ENCODE data around the gene ERP27. TPM values are rescaled to one million over a fixed set of nuclear protein-coding genes. Genes with fewer than 3 reads are reported as not detected.

The ERP27 gene
- total RNA-seq, 1 experiment from 2014 or later = 0.98 TPM

DNA sequence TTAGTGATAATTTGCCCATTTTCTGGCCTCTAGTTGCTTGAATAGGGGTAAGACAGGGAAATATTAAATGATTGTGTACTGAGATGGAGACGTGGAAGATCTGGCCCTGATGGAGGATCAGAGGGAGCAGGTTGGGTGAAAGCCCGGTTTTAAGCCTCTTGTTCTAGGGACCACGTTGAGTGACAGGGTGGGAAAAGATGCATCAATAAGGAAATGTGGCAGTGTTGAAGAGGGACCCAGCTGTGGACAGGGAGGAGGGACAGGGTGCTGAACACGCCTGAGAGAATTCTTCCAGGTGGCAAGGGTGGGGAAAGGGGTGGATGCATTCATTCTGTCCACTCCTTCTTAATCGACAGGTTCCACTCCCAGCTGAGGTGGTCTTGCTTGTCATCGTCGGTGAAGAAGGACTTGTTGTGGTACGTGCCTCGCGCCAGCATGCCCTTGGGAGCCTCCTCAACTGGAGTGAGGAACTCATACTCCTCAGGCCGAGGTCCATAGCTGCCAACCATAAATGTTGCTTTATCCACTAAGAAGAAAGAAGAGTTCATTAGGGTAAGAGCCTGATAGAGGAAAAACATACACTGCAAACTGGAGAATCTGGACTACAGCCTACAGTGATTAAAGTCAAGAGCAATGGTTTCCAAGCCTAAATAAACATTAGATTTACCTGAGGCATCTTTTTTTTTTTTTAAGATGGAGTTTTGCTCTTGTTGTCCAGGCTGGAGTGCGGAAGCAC, 4.0 kb upstream of the ERP27 start:
- no TSS peak for BruUV-seq (replicated peaks)

DNA sequence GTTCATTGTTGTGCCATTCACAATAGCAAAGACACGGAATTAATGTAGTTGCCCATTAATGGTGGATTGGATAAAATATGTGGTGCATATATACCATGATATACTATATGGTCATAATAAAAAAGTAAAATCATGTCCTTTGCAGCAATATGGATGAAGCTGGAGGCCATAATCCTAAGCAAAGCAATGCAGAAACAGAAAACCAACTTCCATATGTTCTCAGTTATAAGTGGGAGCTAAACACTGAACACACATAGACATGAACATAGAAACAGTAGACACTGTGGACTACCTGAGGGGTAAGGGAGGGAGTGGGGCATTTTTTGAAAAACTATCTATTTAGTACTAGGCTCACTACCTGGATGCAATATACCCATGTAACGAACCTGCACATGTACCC, 3.0 kb upstream of the ERP27 start:
- no peaks in the 10 kb centered on the region for H3K36me3 ChIP-seq (ENCODE audit: control insufficient read depth, insufficient read depth, low read length)
- no peak overlapping the region for H3K27ac Mint-ChIP-seq (ENCODE audit: unreplicated experiment)
- H3K4me1 Mint-ChIP-seq (ENCODE audit: low read depth, unreplicated experiment) = peaks cover 6% of the 10 kb centered on the region
- no peak overlapping the region for H3K4me3 Mint-ChIP-seq (ENCODE audit: unreplicated experiment)
- no peaks in the 10 kb centered on the region for H3K36me3 Mint-ChIP-seq (ENCODE audit: insufficient read depth, unreplicated experiment)
- H3K4me1 ChIP-seq = no peaks in the 10 kb centered on the region
- intact Hi-C loops (cut with micrococcal nuclease; ENCODE audit: unreplicated experiment) = no loop called here
- no peak for TF ChIP-seq CTCF (IDR thresholded peaks at IDR 0.05; ENCODE audit: insufficient read depth in 1 of 2, low read depth in 1 of 2, low read length in 1 of 2, severe bottlenecking in 1 of 2, unreplicated experiment in 1 of 2)
- ChIA-PET POLR2A (no interaction called here), CTCF (no interaction called here)
- H3K27me3 ChIP-seq (replicated peaks; ENCODE audit: control insufficient read depth, insufficient read depth, low read length) = no peaks in the 10 kb centered on the region
- no peaks in the 10 kb centered on the region for H3K9me3 ChIP-seq
- no TSS peak for BruUV-seq (replicated peaks)
- no peaks in the 10 kb centered on the region for H3K9me3 Mint-ChIP-seq (ENCODE audit: unreplicated experiment)
- no peaks in the 10 kb centered on the region for H3K27me3 Mint-ChIP-seq (ENCODE audit: insufficient read depth, unreplicated experiment)
- H3K4me3 ChIP-seq (ENCODE audit: low read depth, low read length) = no peak overlapping the region
- no peak for DNase-seq

More for the DNA sequence above, 4.0 kb upstream of the ERP27 start:
- no peaks in the 10 kb centered on the region for H3K27me3 ChIP-seq (replicated peaks; ENCODE audit: control insufficient read depth, insufficient read depth, low read length)
- intact Hi-C loops (cut with micrococcal nuclease; ENCODE audit: unreplicated experiment) = no loop called here
- no peak overlapping the region for H3K4me3 ChIP-seq (ENCODE audit: low read depth, low read length)
- Mint-ChIP-seq H3K9me3 (ENCODE audit: unreplicated experiment) (no peaks in the 10 kb centered on the region), H3K4me3 (ENCODE audit: unreplicated experiment) (no peak overlapping the region), H3K27me3 (ENCODE audit: insufficient read depth, unreplicated experiment) (no peaks in the 10 kb centered on the region), H3K4me1 (ENCODE audit: low read depth, unreplicated experiment) (peaks cover 12% of the 10 kb centered on the region), H3K27ac (ENCODE audit: unreplicated experiment) (no peak overlapping the region), H3K36me3 (ENCODE audit: insufficient read depth, unreplicated experiment) (no peaks in the 10 kb centered on the region)
- CTCF ChIA-PET = no interaction called here
- H3K36me3 ChIP-seq (ENCODE audit: control insufficient read depth, insufficient read depth, low read length) = no peaks in the 10 kb centered on the region
- no peaks in the 10 kb centered on the region for H3K9me3 ChIP-seq
- H3K4me1 ChIP-seq = peaks cover 9% of the 10 kb centered on the region
- POLR2A ChIA-PET = no interaction called here
- no peak for DNase-seq
- no peak for TF ChIP-seq CTCF (IDR thresholded peaks at IDR 0.05; ENCODE audit: insufficient read depth in 1 of 2, low read depth in 1 of 2, low read length in 1 of 2, severe bottlenecking in 1 of 2, unreplicated experiment in 1 of 2)

DNA sequence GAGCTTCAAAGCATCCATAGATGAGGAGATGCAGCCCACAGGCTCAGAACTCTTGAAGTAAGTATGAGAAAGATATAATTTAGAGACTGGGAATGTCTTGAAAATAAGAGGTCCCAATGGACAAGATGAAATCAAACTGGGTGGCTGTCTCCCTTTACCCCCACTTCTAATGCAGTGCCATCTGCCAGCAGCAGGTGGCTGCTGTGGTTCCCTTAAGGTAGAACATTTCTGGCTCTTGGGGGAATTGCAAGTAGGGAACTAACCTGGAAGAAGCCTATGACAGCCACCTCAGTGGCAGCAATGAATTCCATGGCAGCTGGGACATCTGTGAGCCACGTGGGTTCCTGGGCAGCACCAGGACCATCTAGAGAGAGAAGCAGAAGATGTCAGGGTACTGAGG, 648 bp downstream of the ERP27 start:
- peak in 1 of 2 experiments; percentile 41 for DNase-seq
- H3K9me3 ChIP-seq = no peaks in the 10 kb centered on the region
- POLR2A ChIA-PET = no interaction called here
- Mint-ChIP-seq H3K27me3 (ENCODE audit: insufficient read depth, unreplicated experiment) (no peaks in the 10 kb centered on the region), H3K9me3 (ENCODE audit: unreplicated experiment) (peaks cover 8% of the 10 kb centered on the region), H3K4me3 (ENCODE audit: unreplicated experiment) (no peak overlapping the region), H3K4me1 (ENCODE audit: low read depth, unreplicated experiment) (peaks cover 23% of the 10 kb centered on the region), H3K36me3 (ENCODE audit: insufficient read depth, unreplicated experiment) (no peaks in the 10 kb centered on the region), H3K27ac (ENCODE audit: unreplicated experiment) (no peak overlapping the region)
- peak; percentile 34 to 51 for TF ChIP-seq CTCF (IDR thresholded peaks at IDR 0.05; ENCODE audit: insufficient read depth in 1 of 2, low read depth in 1 of 2, low read length in 1 of 2, severe bottlenecking in 1 of 2, unreplicated experiment in 1 of 2)
- H3K4me3 ChIP-seq (ENCODE audit: low read depth, low read length) = no peak overlapping the region
- BruUV-seq (replicated peaks) = no TSS peak
- CTCF ChIA-PET = interaction anchor here (0.7 kb wide), 1 partner anchor 58 kb away, joined by 3 read pairs; no protein-coding TSS in a partner anchor
- intact Hi-C loops (cut with micrococcal nuclease; ENCODE audit: unreplicated experiment) = loop anchor here (1.0 kb wide), 1 partner anchor 58 kb away; no protein-coding TSS in a partner anchor
- no peaks in the 10 kb centered on the region for H3K36me3 ChIP-seq (ENCODE audit: control insufficient read depth, insufficient read depth, low read length)
- peaks cover 21% of the 10 kb centered on the region for H3K4me1 ChIP-seq
- H3K27me3 ChIP-seq (replicated peaks; ENCODE audit: control insufficient read depth, insufficient read depth, low read length) = no peaks in the 10 kb centered on the region
